K562 (cell line): Measurements from ENCODE around the gene RNASEH1.

Source experiments
- CHD2 ChIP-seq: IDR thresholded peaks from 2 replicates; pipeline ENCODE4 v1.6.1; 2011; ENCODE audit warnings: low read depth, low read length
- CREBBP ChIP-seq: IDR thresholded peaks from one replicate; pipeline ENCODE4 v1.6.1; 2012; ENCODE audit warnings: low read depth, mild to moderate bottlenecking, control low read depth, inconsistent platforms, low read length
- CTCF ChIP-seq, 3 experiments: IDR thresholded peaks in 2 of 3; conservative IDR thresholded peaks in 1 of 3; 2 replicates each; pipeline ENCODE4 v1.5.1; 2011 to 2012; ENCODE audit warnings: low read length in 3 of 3, mild to moderate bottlenecking in 3 of 3, control low read depth in 2 of 3, improper control_type of control experiment in 1 of 3, inconsistent platforms in 1 of 3, low read depth in 1 of 3, mixed read lengths in 1 of 3, moderate library complexity in 1 of 3; ENCODE audit not compliant: insufficient read depth in 2 of 3
- EGR1 ChIP-seq: fragments of 450-650 bp; conservative IDR thresholded peaks from 2 replicates; pipeline ENCODE4 v1.6.1; 2017; ENCODE audit warnings: mild to moderate bottlenecking
- FOS ChIP-seq: IDR thresholded peaks from 3 replicates; pipeline ENCODE4 v1.6.1; 2011; ENCODE audit not compliant: insufficient read length; ENCODE audit errors: extremely low read depth
- FOXJ3 ChIP-seq: sonication (generic); formaldehyde crosslinking; IDR thresholded peaks from 2 replicates; pipeline ENCODE4 v1.4.0; 2020; ENCODE audit warnings: mild to moderate bottlenecking, missing genetic modification reagents
- MYC ChIP-seq, 2 experiments: fragments of 250-450 bp in 1 of 2; sonication (Bioruptor Pico) in 1 of 2; IDR thresholded peaks; 2 replicates each; pipeline versions ENCODE4 v1.5.1 to v1.6.1; 2012 to 2021; ENCODE audit warnings: low read depth in 2 of 2, borderline replicate concordance in 1 of 2, improper control_type of control experiment in 1 of 2, low read length in 1 of 2, mild to moderate bottlenecking in 1 of 2, moderate library complexity in 1 of 2
- POLR2AphosphoS5 ChIP-seq: IDR thresholded peaks from 2 replicates; pipeline ENCODE4 v1.6.1; 2011; ENCODE audit warnings: mild to moderate bottlenecking, low read depth, low read length, moderate library complexity; ENCODE audit not compliant: control insufficient read depth, insufficient read depth
- RAD21 ChIP-seq, 2 experiments: fragments of 250-450 bp in 1 of 2; fragments of 450-650 bp in 1 of 2; sonication (Bioruptor Pico) in 1 of 2; formaldehyde crosslinking in 1 of 2; IDR thresholded peaks in 1 of 2; conservative IDR thresholded peaks in 1 of 2; 2 replicates each; pipeline versions ENCODE4 v1.4.0 to v1.8.0; 2020 to 2022; ENCODE audit warnings: mild to moderate bottlenecking in 2 of 2, moderate library complexity in 1 of 2

- TF ChIP-seq CREBBP (no peak), POLR2AphosphoS5 (no peak), EGR1 (no peak), MYC (IDR thresholded peaks at IDR 0.05; ENCODE audit: low read depth, low read length) (no peak), MYC (CRISPR knock-in tag; IDR thresholded peaks at IDR 0.05; ENCODE audit: borderline replicate concordance, low read depth) (no peak), CTCF (IDR thresholded peaks at IDR 0.05 in 2 of 3, conservative IDR thresholded peaks at IDR 0.05 in 1 of 3; ENCODE audit: insufficient read depth in 2 of 3, low read depth in 1 of 3, low read length in 3 of 3) (no peak), RAD21 (CRISPR knock-in tag; conservative IDR thresholded peaks at IDR 0.05 in 1 of 2, IDR thresholded peaks at IDR 0.05 in 1 of 2) (no peak), FOS (no peak), CHD2 (no peak), FOXJ3 (no peak)
These were observed 35.1 kb downstream of the RNASEH1 start for GRCh38 chr2:3522961-3523421.
